ENCODE data around the gene SLC5A2. TPM values are rescaled to one million over a fixed set of nuclear protein-coding genes. Genes with fewer than 3 reads are reported as not detected.
"Not testable (repeated sequence)": the region's sequence is repeated elsewhere in the genome, so short reads cannot be mapped to it uniquely, and the experiment has no call there.

SLC5A2 gene
- polyA plus RNA-seq, 4 donors = 18.9 to 65.6 (median 43.6) TPM

GRCh38 chr16:31523768-31524167 lies 40.8 kb downstream of the SLC5A2 start:
- not testable (repeated sequence) for DNase-seq (ENCODE audit: low read depth in 4 of 4, low spot score in 3 of 4)

GRCh38 chr16:31525113-31525512 lies 42.2 kb downstream of the SLC5A2 start:
- no peak for DNase-seq (ENCODE audit: low read depth in 4 of 4, low spot score in 3 of 4)

GRCh38 chr16:31527734-31528274 lies 44.9 kb downstream of the SLC5A2 start, which contains the start of gene AHSP:
Gene AHSP (plus strand): TSS chr16:31527900. CDS start chr16:31528140, 240 bp downstream.
- no peak for DNase-seq (ENCODE audit: low read depth in 4 of 4, low spot score in 3 of 4)

GRCh38 chr16:31528523-31529107 lies 45.7 kb downstream of the SLC5A2 start:
- no peak for DNase-seq (ENCODE audit: low read depth in 4 of 4, low spot score in 3 of 4)

GRCh38 chr16:31529108-31529936 lies 46.4 kb downstream of the SLC5A2 start:
- no peak for DNase-seq (ENCODE audit: low read depth in 4 of 4, low spot score in 3 of 4)

- no peak for DNase-seq (ENCODE audit: low read depth in 4 of 4, low spot score in 3 of 4)
Observed at GRCh38 chr16:31529937-31530312, 47.0 kb downstream of the SLC5A2 start.

GRCh38 chr16:31530405-31530804 lies 47.5 kb downstream of the SLC5A2 start:
- no peak for DNase-seq (ENCODE audit: low read depth in 4 of 4, low spot score in 3 of 4)

GRCh38 chr16:31531096-31531495 lies 48.2 kb downstream of the SLC5A2 start:
- no peak for DNase-seq (ENCODE audit: low read depth in 4 of 4, low spot score in 3 of 4)

- DNase-seq (ENCODE audit: low read depth in 4 of 4, low spot score in 3 of 4) = no peak
Observed at GRCh38 chr16:31532120-31532519, 49.2 kb downstream of the SLC5A2 start.

GRCh38 chr16:31532896-31533295 lies 50.0 kb downstream of the SLC5A2 start:
- DNase-seq (ENCODE audit: low read depth in 4 of 4, low spot score in 3 of 4) = no peak

- DNase-seq (ENCODE audit: low read depth in 4 of 4, low spot score in 3 of 4) = no peak
Observed at GRCh38 chr16:31535737-31536136, 52.8 kb downstream of the SLC5A2 start.

- no peak for DNase-seq (ENCODE audit: low read depth in 4 of 4, low spot score in 3 of 4)
Observed at GRCh38 chr16:31536804-31537361, 54.0 kb downstream of the SLC5A2 start.

- no peak for DNase-seq (ENCODE audit: low read depth in 4 of 4, low spot score in 3 of 4)
Observed at GRCh38 chr16:31537362-31538242, 54.7 kb downstream of the SLC5A2 start.

GRCh38 chr16:31538243-31538598 lies 55.3 kb downstream of the SLC5A2 start:
- DNase-seq (ENCODE audit: low read depth in 4 of 4, low spot score in 3 of 4) = not testable (repeated sequence)

- not testable (repeated sequence) for DNase-seq (ENCODE audit: low read depth in 4 of 4, low spot score in 3 of 4)
Observed at GRCh38 chr16:31539762-31540161, 56.8 kb downstream of the SLC5A2 start.

Other genes with a start within 250 kb of the SLC5A2 start
- 1 to 10 TPM; 1.3 to 5.4 (median 2.5) TPM for gene ITGAM, start 223.1 kb upstream of the SLC5A2 start, polyA plus RNA-seq (ENCODE audit: insufficient read length in 4 of 4)
- gene ITGAX, start 127.9 kb upstream of the SLC5A2 start, polyA plus RNA-seq (ENCODE audit: insufficient read length in 4 of 4) = 1 to 10 TPM in 2 of 4 donors, under 1 TPM in 2; 0.53 to 1.8 (median 1.0) TPM
- gene ITGAD, start 89.8 kb upstream of the SLC5A2 start, polyA plus RNA-seq (ENCODE audit: insufficient read length in 4 of 4) = under 1 TPM in 3 of 4 donors, not detected in 1; 0.09 to 0.18 (median 0.10) TPM
- gene COX6A2, start 54.8 kb upstream of the SLC5A2 start, polyA plus RNA-seq (ENCODE audit: insufficient read length in 4 of 4) = under 1 TPM in 3 of 4 donors, not detected in 1; 0.60 to 0.99 (median 0.79) TPM
- gene ZNF843, start 40.3 kb upstream of the SLC5A2 start, polyA plus RNA-seq (ENCODE audit: insufficient read length in 4 of 4) = 1 to 10 TPM; 2.8 to 3.2 (median 2.9) TPM
- gene ARMC5, start 23.6 kb upstream of the SLC5A2 start, polyA plus RNA-seq (ENCODE audit: insufficient read length in 4 of 4) = 10 to 100 TPM in 2 of 4 donors, 1 to 10 TPM in 2; 9.0 to 15.1 (median 10.3) TPM
- 10 to 100 TPM; 43.7 to 69.1 (median 45.9) TPM for gene TGFB1I1, start 11.0 kb upstream of the SLC5A2 start, polyA plus RNA-seq (ENCODE audit: insufficient read length in 4 of 4)
- gene RUSF1, start 25.3 kb downstream of the SLC5A2 start, polyA plus RNA-seq (ENCODE audit: insufficient read length in 4 of 4) = 10 to 100 TPM; 70.6 to 95.9 (median 77.2) TPM
- gene AHSP, start 44.8 kb downstream of the SLC5A2 start, polyA plus RNA-seq (ENCODE audit: insufficient read length in 4 of 4) = 10 to 100 TPM in 1 of 4 donors, 1 to 10 TPM in 3; 3.0 to 80.8 (median 7.6) TPM